HFFc6 (cell line): ENCODE measurements around the gene CD7. TPM values are rescaled to one million over a fixed set of nuclear protein-coding genes. Genes with fewer than 3 reads are reported as not detected.

Experiments
- DNase-seq: peaks from one replicate; pipeline ENCODE4 v3.0.0-alpha.2; 2018
- H3K27ac Mint-ChIP-seq: 2 replicates; pipeline ENCODE4 v1.8.0; 2020; ENCODE audit warnings: mild to moderate bottlenecking, mixed read lengths
- H3K27me3 Mint-ChIP-seq: 2 replicates; pipeline ENCODE4 v1.8.0; 2021; ENCODE audit warnings: mild to moderate bottlenecking, moderate library complexity, mixed read lengths; ENCODE audit not compliant: insufficient read depth
- H3K36me3 Mint-ChIP-seq: 2 replicates; pipeline ENCODE4 v1.8.0; 2021; ENCODE audit warnings: low read depth, mixed read lengths
- H3K4me1 Mint-ChIP-seq: 2 replicates; pipeline ENCODE4 v1.8.0; 2020; ENCODE audit warnings: low read depth, mixed read lengths
- H3K4me3 Mint-ChIP-seq: 2 replicates; pipeline ENCODE4 v1.8.0; 2020; ENCODE audit warnings: mild to moderate bottlenecking, moderate library complexity, mixed read lengths
- H3K9me3 Mint-ChIP-seq: 2 replicates; pipeline ENCODE4 v1.8.0; 2020; ENCODE audit warnings: mild to moderate bottlenecking, mixed read lengths
- total RNA-seq, 6 experiments: library from RNA; stranded (reverse); fragmentation: NEBNext Ultra II Directional; extraction: Animal tissue kit (Norgen Biotek cat#: 25700); gene quantifications; 2 replicates in 1 of 6; 3 replicates in 5 of 6; pipeline ENCODE4 v1.2.3, GENCODE V29; 2021
- TF ChIP-seq, protein P1 (sequence below): fragments of 200-600 bp; sonication (generic); IDR thresholded peaks from 2 replicates; pipeline ENCODE4 v1.5.0; 2021; ENCODE audit warnings: antibody characterized with exemption, mild to moderate bottlenecking

CD7 gene
- total RNA-seq, 6 experiments from 2014 or later = 0.20 TPM; not detected in 5

DNA sequence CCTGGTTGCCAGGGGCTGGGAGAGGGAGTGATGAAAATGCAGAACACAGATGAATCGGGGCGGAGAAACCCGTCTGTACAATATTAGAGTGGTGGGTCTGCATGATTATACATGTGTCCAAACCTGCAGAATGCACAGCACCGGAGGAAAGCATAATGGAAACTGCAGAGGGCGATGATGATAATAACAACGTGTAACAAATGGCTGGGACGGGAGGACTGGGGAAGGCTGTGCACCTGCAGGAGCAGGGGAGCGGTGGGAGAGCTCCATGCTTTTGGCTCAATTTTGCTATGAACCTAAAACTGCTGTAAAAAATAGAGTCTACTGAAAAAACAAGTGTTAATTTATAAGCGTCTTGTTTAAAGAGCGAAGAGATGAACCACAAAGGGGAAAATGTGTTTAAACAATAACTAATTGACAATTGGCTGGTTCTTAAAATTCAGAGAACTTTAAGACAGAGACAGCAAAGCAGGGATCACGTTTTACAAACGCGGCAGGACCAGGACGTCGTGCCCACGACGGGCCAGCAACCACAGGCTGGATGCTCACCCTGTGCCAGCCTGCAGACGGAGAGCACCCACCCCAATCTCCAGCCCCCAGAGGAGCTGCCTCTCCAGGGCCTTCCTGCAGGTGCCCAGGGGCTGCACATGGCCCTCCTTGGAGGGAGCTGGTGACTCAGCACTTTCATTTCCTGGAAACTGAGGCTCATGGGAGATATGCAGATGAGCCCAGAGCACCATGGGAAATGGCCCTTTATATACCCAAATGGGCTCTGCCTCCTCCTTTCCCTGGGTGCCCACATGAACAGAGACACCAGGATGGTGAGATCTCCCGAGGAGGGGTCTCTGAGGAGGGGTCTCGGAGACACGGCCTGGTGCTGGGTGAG, 41.3 kb upstream of the CD7 start, which contains the start of gene TEX19:
TSS of gene TEX19 (plus strand) at position 783 of the 886 bp plus-strand sequence. CDS start 2,904 bp downstream, outside the sequence.
- no peaks in the 10 kb centered on the region for H3K36me3 Mint-ChIP-seq
- H3K27me3 Mint-ChIP-seq = peaks cover 11% of the 10 kb centered on the region
- DNase-seq = no peak
- TF ChIP-seq, protein P1, sequence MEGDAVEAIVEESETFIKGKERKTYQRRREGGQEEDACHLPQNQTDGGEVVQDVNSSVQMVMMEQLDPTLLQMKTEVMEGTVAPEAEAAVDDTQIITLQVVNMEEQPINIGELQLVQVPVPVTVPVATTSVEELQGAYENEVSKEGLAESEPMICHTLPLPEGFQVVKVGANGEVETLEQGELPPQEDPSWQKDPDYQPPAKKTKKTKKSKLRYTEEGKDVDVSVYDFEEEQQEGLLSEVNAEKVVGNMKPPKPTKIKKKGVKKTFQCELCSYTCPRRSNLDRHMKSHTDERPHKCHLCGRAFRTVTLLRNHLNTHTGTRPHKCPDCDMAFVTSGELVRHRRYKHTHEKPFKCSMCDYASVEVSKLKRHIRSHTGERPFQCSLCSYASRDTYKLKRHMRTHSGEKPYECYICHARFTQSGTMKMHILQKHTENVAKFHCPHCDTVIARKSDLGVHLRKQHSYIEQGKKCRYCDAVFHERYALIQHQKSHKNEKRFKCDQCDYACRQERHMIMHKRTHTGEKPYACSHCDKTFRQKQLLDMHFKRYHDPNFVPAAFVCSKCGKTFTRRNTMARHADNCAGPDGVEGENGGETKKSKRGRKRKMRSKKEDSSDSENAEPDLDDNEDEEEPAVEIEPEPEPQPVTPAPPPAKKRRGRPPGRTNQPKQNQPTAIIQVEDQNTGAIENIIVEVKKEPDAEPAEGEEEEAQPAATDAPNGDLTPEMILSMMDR = no peak
- H3K27ac Mint-ChIP-seq = no peak within 1 kb of the TSS
- H3K4me1 Mint-ChIP-seq = peaks cover 9% of the 10 kb centered on the region
- no peak within 1 kb of the TSS for H3K4me3 Mint-ChIP-seq
- H3K9me3 Mint-ChIP-seq = no peaks in the 10 kb centered on the region

DNA sequence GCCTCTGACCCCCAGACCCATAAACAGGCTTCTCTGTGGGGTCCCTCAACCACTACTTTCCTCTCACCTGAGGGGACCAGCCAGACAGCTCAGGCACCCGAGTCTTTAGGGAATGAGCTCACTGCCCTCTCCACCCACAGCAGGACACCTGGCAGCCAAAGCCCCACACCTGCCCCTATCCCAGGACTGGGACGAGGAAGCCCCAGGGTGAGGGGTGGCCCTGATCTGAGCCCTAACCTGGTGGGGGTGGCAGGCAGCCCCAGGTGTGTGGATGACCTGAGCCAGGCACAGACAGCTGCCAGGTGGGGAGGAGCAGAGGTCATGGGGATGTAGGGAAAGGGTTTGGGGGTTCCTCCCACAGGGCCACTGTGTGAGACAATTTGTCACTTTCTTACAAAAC, 40.0 kb upstream of the CD7 start:
- no peak overlapping the region for H3K27ac Mint-ChIP-seq
- TF ChIP-seq, protein P1 = no peak
- H3K9me3 Mint-ChIP-seq = no peaks in the 10 kb centered on the region
- peaks cover 9% of the 10 kb centered on the region for H3K4me1 Mint-ChIP-seq
- no peaks in the 10 kb centered on the region for H3K36me3 Mint-ChIP-seq
- H3K27me3 Mint-ChIP-seq = peaks cover 11% of the 10 kb centered on the region
- DNase-seq = no peak
- no peak overlapping the region for H3K4me3 Mint-ChIP-seq

DNA sequence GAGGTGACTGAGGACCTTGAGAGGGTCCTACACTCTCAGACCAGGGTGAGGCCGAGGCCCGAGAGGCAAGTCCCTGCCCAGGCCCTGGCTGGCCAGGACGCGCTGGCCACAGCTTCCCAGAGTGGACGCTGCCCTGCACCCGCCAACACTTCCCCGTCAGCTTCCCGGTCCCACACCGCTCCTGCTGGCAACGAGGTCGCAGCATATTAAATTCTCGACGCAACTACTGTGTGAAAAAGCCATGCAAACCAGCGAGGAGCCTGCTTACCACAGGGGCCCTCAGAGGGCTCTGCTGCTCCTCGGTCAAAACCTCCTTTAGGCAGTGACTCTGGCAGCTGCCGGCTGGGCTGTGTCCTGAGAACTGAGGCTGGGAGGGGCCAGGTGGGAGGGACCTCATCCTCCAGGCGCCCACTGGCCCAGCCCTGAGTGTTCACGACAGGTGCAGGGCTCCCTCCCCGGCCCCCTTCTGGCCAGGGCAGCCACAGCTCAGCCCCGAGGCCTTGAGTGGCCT, 39.5 kb upstream of the CD7 start:
- H3K4me1 Mint-ChIP-seq = peaks cover 9% of the 10 kb centered on the region
- DNase-seq = no peak
- H3K9me3 Mint-ChIP-seq = no peaks in the 10 kb centered on the region
- H3K4me3 Mint-ChIP-seq = no peak overlapping the region
- no peak overlapping the region for H3K27ac Mint-ChIP-seq
- no peaks in the 10 kb centered on the region for H3K36me3 Mint-ChIP-seq
- TF ChIP-seq, protein P1 = no peak
- peaks cover 11% of the 10 kb centered on the region for H3K27me3 Mint-ChIP-seq

DNA sequence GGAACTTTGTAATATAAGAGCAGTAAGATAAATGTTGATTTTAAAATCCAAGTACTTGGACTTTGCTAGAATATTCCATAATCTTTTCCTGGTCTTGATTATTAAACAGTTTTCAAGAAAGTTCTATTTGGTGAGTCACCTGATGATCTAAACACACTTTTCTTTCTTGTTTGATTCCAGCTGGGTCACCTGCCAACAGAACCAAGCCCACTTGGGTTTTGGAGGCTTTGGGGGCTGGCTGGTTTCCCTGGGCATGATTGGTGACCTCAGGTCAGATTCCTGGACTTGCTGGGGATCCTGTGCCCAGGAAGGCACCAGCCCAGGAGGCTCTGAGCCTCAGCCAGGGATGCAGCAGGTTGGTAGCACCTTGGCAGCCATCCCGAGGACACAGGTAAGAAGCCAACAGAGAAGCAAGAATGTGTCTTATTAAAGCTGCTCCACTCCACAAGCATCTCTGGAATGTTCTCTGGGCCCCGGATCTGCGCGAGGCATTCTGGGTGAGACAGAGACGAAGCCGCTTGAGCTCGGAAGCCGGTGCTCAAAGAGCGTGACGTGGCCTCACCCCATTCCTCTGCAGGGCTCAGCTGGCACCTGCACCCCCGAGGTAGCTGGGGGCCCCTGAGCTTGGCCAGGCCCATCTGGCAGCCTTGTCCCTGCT, 38.5 kb upstream of the CD7 start:
- H3K27me3 Mint-ChIP-seq = peaks cover 11% of the 10 kb centered on the region
- H3K4me1 Mint-ChIP-seq = peaks cover 9% of the 10 kb centered on the region
- no peak overlapping the region for H3K27ac Mint-ChIP-seq
- TF ChIP-seq, protein P1 = no peak
- H3K9me3 Mint-ChIP-seq = no peaks in the 10 kb centered on the region
- no peak for DNase-seq
- H3K36me3 Mint-ChIP-seq = no peaks in the 10 kb centered on the region
- H3K4me3 Mint-ChIP-seq = no peak overlapping the region

GRCh38 chr17:82354804-82355308, 37.4 kb upstream of the CD7 start:
- Mint-ChIP-seq H3K27me3 (peaks cover 17% of the 10 kb centered on the region), H3K4me1 (peaks cover 9% of the 10 kb centered on the region), H3K27ac (no peak overlapping the region), H3K36me3 (no peaks in the 10 kb centered on the region), H3K9me3 (no peaks in the 10 kb centered on the region), H3K4me3 (no peak overlapping the region)
- TF ChIP-seq, protein P1 = no peak
- DNase-seq = no peak
